NCI-H2196 (cell line): Measurements from ENCODE around the gene GRM7.

Experiments used
- DNase-seq: peaks from one replicate; lab custom pipeline; 2025; ENCODE audit not compliant: unreplicated experiment; lab: John Stamatoyannopoulos, UW

Gene GRM7

DNA sequence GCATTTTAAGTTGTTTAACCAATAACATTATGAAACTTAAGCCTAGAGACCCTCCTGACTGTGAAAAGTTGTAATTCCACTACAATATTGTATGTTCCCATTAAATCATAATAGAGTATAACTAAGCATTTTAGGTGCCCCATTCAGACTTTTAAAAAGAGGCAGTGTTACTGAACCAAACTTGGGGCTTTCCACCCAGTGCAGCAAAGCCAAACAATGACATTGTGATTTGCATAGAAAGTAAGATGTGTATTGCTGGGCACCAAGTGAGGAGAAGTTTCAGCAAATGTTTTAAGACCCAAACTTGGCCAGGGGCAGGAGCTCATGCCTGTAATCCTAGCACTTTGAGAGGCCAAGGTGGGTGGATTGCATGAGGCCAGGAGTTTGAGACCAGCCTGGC lies 706.2 kb downstream of the GRM7 start:
- DNase-seq, result no peak

DNA sequence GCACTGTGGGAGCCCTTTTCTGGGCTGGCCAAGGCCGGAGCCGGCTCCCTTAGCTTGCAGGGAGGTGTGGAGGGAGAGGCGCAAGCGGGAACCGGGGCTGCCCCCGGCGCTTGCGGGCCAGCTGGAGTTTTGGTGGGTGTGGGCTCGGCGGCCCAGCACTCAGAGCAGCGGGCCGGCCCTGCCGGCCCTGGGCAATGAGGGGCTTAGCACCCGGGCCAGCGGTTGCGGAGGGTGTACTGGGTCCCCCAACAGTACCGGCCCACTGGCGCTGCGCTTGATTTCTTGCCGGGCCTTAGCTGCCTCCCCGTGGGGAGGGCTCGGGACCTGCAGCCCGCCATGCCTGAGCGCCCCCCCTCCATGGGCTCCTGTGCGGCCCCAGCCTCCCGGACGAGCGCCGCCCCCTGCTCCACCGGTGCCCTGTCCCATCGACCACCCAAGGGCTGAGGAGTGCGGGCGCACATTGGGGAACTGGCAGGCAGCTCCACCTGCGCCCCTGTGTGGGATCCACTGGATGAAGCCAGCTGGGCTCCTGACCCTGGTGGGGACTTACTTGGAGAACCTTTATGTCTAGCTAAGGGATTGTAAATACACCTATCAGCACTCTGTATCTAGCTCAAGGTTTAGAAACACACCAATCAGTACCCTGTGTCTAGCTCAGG lies 707.7 kb downstream of the GRM7 start:
- no peak for DNase-seq

DNA sequence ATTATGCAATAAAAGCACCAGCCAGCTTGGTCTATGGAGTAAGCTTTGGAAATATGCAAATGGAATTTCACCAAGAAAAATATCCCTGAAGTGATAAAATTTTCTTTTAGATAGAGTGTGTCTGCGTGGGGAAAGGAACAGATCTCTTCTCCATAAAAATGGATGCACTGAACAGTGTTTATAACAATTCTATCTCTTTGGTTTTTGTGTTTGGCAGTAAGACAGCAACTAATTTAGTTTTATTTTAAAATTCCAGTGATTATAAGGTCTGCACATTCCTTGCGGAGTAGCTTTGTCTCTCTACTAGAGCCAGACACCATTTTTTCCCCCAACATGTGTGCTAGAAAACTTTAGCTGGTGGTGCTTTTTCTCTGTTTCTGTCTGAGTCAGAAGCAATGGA lies 712.4 kb downstream of the GRM7 start:
- DNase-seq, result no peak

DNA sequence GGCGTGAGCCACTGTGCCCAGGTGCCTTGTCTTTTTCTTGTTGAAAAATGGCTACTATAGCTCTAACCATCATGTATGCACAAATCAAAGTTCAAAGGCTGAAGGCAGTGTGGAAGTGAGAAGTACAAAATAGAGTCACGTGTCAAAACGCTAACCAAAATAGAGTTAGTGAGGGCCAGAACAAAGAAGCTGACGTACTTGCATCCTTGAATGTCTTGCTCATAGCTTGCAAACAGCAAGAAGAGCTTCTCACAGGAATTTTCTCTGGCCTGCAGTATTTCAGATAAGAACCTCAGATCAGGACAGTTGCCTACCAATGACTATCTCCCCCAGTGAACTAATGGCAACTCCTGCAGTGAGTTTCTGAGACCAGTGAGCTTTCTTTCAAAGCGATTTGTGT lies 713.5 kb downstream of the GRM7 start:
- no peak for DNase-seq

DNA sequence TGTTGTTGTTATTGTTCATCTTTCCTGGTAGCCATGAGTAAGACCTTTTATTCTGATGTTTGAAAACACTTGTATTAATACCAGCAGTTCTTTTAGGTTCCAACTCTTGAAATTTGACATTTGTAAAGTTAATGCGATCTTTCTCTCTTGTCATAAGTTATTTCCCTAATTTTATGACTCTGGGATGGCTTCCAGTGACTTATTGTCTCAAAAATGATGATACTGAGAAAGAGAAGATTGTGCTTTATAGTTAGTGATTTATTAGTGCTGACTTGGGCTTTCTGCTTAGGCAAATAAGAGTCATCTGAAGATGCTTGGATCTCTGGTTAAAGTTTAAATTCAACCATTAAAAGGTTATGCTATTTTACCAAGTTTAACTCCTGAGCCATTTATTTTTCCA lies 715.2 kb downstream of the GRM7 start:
- no peak for DNase-seq

DNA sequence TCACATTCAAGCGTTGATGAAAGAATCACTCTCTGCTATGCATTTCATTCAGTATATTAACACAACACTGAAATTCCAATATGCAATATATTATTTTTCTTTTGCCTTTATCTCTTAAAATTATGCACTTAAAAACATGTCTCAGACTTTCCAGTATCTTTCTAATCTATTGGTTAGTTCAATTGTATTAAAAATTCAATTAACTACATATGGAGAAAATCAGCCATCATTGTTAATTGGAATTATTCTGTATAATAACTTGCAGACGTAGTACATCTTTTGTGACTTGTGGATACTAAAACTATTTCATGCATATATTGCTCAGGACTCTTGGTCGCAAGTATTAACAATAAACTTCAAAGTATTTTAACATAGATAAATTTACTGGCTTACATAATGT lies 715.6 kb downstream of the GRM7 start:
- no peak for DNase-seq

DNA sequence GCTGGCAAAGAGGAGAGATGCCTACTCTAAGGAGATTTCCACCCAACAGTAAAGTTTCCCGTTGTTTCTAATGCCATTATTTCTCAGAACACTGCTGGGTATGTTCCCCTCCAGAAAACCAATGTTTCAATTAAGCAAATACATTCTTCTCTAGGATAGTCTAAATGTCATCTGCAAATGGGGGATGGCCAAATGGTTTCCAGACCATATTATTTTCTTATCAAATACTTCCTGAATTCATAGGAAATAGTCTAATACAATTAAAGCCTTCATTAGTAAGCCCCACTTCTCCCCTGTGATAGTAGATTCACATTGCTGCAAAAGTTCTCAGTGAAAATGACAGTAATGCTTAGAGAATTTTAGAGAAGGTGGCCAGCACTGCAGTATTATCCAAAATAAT lies 716.6 kb downstream of the GRM7 start:
- no peak for DNase-seq

DNA sequence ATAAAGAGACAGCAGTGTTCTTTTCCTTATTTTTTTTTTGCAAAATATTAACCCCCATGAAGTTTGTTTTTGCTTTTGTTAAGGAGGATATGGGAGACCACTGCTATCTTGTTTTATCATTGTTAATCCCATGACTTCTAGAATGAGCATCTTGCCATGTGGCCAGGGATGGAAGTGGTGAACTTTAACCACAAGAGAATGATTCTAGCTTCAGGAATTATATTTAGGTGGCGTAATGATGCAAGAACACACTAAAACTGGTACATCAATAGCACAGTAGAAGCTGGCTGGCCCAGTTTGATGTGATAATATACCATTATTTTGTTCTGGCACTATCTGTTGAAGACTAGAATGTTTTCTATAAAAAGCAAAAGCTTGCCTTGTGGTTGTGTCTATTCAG lies 720.9 kb downstream of the GRM7 start:
- DNase-seq, result no peak

DNA sequence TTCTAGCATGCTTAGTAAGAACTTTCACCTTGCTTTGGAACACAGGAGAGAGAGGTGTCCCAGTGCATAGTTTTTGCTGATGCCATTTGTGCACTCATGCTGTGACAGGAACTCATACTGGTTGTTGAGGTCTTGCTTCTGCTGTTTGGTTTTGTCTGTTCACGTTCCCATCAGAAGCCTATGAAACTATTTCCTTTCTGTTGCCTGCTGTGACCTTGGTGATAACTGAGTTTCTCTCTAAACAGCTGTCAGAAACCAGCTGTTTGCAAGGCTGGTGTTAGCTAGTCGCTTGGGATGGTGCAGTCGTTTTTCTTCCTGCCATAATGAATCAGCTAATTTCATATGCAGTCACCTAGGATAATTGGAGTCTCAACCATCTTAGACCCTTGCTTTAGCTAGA lies 724.1 kb downstream of the GRM7 start:
- DNase-seq, result no peak

DNA sequence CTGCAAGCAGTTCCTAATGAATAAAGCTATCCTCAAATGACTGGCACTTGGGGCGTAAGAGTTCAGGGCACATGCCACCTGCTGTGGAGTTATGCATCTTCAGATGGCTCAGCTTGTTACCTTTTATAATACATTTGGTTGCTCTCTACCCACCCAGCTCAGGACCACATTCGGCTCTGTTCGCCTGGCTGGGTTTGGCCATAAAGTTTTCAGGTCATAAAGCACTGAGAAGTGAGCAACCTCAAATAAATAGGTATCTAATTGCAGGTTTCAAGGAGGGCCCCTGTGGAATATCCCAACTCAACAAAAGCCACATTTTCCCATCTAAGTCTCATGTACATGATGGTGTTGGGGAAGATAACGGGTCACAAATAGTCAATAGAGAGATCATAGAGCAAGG lies 727.3 kb downstream of the GRM7 start:
- no peak for DNase-seq

DNA sequence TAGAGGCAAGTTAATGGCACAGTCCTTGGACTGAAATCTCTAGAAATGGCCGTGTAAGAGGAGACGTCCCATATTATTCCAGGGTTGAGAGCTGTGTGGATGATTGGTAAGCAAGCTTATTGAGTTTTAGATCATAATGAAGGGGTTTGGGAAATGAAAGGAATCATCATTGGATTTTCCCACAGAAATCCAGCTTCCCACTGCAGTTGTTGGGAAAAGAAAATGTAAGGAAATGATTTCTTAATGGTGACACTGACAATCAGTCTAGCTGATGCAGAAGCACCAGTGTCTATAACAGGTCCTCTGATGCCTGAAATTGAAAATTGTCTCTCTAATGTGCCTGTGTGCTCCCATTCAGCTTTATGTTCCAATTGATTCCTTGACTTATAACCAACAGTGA lies 728.6 kb downstream of the GRM7 start:
- no peak for DNase-seq

DNA sequence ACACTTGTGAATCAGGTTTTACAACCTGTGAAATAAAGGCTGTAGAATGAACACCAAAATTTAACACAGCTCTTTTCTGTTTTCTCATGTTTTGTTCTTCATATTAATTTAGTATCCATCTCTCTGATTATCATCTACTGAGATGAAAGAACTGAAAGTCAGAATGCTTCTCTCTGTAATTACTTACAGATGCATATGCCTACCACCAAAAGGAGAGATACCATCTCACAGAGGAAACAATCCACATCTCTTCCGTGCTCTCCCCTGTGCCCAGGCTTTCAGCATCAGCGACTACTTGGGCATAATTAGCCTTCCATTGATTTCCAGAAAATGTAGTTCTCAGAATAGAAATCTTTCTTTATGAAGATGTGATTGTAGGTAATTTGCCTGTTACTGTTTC lies 741.4 kb downstream of the GRM7 start:
- no peak for DNase-seq

DNA sequence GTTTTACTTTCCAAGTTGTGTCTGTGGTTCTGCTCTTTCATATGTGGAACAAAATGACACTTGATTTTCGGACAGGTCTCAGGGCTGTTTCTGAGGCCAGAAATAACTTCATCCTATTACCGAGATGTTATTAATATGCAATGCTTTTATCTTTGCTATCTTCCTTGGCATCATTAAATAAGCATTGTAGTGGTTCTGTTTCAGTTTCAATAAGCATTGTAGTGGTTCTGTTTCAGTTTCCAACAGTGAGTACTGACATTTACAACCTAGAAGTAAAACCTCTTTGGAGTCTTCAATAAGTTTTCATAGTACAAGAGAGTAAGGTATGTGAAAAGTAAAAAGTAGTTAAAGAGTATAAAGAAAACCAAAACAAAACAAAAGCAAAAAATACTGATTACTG lies 746.2 kb downstream of the GRM7 start:
- DNase-seq, result no peak

DNA sequence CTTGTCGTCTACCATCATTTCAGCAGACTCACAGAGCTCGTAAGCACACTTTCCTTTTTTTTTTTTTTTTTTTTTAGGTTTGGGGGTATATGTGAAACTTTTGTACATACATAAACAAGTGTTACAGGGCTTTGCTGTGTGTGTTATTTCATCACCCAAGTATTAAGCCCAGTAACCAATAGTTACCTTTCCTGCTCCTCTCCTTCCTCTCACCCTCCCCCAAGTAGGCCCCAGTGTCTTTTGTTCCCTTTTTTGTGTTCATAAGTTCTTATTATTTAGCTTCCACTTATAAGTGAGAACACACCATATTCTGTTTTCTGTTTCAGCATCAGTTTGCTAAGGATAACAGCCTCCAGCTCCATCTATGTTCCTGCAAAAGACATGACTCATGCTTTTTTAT lies 746.8 kb downstream of the GRM7 start:
- DNase-seq, result no peak

DNA sequence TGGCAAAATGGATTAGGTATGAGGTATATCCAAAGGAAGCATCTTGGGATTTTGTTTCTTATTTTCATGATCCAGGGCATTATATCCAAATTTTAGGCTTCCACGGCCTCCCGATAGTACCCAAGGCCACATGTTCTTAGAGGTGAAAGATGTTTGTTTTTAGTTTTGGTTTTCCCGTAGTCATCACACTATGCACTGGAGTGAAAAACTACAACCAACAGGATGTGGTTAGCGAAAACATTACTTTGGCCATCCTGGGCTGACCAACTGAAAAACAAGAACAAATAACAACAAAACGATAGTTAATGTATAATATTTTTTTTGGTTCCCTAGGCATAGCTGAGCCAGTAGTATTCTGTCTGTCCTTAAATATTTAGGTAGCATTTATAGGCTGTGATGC lies 749.7 kb downstream of the GRM7 start:
- DNase-seq, result no peak

DNA sequence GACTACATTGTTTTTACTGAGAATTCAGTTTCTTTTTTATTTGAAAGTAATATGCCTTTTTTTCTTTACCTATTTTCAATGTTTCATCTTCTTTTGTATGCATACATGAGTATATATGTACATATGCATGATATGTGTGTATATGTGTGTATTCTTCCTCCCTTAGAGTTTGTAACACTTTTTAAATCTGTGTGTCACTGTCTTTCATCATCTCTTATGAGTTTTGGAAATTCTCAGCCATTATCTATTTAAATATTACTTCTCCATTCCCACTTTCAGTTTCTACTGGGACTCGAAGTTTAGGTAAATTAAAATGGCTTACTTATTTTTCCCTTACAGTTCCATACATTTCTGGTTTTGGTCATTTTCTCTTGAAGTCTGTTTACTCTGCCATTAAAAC lies 754.1 kb downstream of the GRM7 start:
- DNase-seq, result no peak

DNA sequence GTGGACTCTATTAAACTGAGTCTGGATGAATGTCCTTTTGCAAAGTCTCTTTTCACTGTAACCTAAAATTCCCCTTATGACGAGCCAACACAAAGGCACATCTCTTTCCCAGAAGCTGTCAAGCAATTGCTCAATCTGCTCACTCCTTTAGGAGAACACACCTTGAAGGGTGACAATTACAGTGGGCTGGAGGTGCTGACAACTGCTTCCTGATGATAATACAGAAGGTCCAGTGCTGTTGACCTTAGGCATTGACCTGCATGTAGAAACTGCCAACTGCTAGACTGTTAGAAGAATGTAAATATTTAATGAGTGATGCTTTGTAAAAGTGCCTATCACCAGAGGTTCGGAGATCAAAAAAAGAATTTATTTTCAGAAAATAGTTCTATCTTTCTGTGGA lies 757.7 kb downstream of the GRM7 start:
- no peak for DNase-seq

DNA sequence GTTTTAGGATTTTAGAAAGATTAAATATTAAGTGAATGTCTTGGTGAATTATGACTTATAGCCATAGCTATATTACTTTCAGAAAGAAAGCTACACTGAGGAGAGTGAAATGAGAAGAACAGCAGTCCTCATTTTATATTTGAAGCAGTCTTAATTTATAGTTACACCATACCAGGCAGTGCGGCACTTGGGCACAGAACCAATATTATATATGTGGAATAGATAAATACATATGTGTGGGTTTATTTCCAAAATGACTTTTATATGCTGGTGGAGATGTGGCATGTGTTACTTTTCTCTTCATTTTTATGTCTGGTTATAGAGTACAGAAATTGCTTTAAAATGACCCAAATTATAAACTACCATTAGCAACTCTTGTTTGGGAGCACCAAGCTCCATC lies 759.5 kb downstream of the GRM7 start:
- no peak for DNase-seq

DNA sequence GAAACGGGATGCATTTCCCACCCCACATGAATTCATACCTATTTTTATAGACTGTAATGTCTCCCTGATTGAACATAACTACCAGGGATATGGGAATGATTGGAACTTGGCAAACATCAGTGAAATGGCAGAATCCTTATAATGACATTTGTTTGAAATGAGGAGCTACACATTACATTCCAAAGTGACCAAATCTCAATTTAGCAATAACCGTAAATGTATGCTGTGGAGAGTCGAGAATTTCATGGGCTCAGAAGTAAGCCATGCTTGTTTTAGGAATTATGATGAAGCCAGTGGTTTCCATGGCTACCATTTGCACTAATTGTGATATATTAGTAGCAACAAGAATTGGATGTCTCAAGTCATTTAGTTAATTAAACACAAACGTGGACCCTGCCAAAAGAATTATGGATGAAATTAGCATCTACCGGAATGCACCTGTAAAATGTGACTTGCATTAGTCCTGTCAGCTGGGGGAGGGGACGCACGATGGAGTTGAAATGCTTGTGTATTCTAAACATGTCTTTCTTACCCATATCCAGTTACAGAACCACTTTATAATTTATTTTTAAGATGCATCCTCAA lies 760.2 kb downstream of the GRM7 start:
- DNase-seq, result no peak

DNA sequence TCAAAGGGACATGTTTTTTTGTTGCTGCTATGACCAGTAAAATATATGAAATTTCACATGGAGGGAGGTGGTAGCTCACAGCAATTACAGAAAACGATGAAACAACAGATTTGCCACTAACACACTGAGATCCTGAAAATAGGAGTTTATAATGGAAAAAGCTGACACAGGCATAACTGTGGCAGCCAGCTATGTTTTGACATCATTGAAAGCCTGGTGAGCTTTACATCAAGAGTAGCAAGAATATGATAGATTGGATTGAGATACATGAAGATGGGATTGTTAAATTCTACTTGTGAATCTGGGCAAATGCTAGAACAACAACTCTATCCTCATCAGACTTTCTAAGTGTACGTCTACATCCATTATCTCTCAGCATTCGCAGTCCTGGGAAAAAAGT lies 760.7 kb downstream of the GRM7 start:
- no peak for DNase-seq

DNA sequence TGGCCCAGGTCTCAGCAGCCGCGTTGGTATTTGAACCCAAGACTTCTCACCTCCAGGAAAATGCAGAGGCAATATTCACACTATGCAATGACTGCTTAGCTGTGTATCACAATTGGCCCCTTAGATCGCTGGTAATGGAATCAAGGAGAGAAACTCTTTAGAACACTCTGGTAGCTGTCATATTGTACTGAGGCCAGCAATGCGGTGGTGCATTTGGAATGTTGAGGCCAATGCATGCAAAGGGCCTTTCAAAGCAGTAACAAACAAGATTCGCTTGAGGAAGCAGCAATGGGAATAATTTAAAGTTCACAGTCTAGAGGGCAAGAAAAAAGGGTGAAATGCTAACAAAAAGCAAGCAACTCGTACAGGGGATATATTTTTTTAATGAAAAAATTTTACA lies 764.1 kb downstream of the GRM7 start:
- DNase-seq, result no peak

DNA sequence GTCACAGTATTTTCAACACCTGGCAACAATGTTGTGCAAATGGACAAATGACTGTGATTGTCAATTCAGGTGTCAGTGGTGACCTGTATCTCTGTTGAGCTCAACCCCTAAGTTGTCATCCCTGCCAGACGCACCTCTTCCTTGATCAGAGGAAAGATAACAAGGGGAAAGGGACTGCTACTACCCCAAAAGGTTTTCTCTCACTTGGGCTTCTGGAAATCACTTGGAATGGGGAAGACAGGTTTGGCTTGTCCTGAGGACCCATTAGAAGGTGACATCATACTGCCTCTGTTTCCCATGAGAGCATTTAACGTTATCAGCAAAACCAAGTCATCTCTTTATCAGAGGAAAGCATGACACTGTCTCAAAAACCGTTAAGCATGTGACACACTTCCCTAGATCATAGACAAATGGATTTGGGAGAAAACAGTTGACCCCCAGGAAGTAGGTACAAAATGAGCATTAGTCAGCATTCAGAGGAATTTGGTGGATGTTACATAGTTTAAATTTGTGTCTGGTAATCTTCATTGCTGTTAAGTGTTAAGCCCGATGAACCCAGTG lies 769.5 kb downstream of the GRM7 start:
- DNase-seq, result no peak

DNA sequence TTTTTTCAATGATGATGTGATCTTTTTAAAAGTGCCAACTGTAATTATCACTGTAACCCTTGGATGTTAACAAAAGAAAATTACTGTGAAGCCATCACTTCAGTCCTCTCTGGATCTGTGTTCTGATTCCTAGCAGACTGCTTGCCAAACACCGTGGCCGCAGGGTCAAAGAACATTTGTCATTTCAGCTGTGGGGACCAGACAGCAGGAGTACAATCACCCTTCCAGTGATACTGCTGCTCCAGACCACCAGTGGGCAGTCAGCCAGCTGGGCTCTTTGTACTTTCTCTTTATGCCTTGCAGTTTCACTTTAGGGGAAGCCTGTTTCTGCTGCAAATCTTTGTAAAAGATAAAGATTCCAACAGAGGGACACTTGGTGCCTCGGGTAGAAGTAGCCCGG lies 770.0 kb downstream of the GRM7 start:
- no peak for DNase-seq
